ENCODE measurements around the gene MYO1D. TPM values are rescaled to one million over a fixed set of nuclear protein-coding genes. Genes with fewer than 3 reads are reported as not detected.

The MYO1D gene
- total RNA-seq, 2 experiments from 2014 or later = 0.09 to 0.89 TPM

DNA sequence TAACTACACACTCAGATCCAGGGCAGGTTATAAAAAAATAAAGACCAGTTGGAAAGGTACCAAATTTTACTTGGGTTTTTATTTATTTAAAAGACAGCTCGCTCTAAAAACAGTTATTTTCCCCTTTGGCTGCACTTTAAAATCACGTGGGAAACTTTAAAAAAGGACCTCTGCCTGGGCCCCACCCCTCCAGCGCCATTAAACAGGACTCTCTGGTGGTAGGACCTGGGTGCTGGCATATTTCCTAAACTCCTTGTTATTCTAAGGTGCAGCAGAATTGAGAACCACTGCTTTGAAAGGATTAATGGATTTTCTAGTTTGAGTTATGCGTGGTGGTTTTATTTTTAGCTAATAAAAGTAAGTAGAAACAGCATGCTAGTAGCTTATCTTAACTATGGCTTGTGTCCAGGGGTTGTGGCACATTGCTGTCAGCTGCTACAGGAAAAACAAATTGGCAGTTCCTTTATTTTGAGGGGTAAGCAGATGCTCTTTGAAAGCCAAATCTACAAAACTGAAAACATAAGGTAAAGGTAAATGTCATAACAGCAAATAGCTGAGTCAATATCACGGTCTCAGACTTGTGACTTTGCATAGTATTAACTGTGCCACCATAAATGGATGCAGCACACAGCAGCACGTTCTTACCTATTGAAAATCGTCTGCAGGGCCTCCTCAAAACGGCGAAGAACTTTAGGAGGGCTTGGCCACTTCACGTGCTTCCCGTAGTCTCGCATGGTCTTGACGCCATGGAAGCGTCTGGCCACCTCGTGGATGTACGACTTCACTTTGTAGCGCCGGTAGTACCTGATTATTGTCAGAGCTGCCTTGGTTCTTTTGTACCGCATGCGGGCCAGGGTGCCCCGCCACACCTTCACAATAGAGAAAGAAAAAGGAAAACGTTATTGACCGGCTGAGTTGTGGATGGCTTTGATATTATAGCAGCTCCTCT, 218.2 kb downstream of the MYO1D start:
- POLR2A ChIA-PET = interaction anchor here (1.5 kb wide), 1 partner anchor 195 kb away, joined by 3 read pairs; no protein-coding TSS in a partner anchor
- CTCF ChIA-PET (ENCODE audit: unreplicated experiment) = interaction anchor here (0.6 kb wide), 1 partner anchor 215 kb away, joined by 5 read pairs; the partner anchor contains the start of gene PSMD11
- H3K4me2 ChIP-seq (ENCODE audit: low read length) = no peak overlapping the region
- H3K4me1 ChIP-seq (ENCODE audit: insufficient read depth, low read length, poor library complexity, severe bottlenecking) = no peaks in the 10 kb centered on the region
- DNase-seq (ENCODE audit: low spot score) = no peak
- no TSS peak for BruUV-seq (replicated peaks)
- H3K9me2 ChIP-seq (ENCODE audit: insufficient read depth, low read length) = no peaks in the 10 kb centered on the region
- no peaks in the 10 kb centered on the region for H3K9me3 ChIP-seq (ENCODE audit: low read length)
- TF ChIP-seq EZH2phosphoT487 (IDR thresholded peaks at IDR 0.05; ENCODE audit: borderline replicate concordance, low read depth, low read length) = no peak
- TF ChIP-seq, protein P1, sequence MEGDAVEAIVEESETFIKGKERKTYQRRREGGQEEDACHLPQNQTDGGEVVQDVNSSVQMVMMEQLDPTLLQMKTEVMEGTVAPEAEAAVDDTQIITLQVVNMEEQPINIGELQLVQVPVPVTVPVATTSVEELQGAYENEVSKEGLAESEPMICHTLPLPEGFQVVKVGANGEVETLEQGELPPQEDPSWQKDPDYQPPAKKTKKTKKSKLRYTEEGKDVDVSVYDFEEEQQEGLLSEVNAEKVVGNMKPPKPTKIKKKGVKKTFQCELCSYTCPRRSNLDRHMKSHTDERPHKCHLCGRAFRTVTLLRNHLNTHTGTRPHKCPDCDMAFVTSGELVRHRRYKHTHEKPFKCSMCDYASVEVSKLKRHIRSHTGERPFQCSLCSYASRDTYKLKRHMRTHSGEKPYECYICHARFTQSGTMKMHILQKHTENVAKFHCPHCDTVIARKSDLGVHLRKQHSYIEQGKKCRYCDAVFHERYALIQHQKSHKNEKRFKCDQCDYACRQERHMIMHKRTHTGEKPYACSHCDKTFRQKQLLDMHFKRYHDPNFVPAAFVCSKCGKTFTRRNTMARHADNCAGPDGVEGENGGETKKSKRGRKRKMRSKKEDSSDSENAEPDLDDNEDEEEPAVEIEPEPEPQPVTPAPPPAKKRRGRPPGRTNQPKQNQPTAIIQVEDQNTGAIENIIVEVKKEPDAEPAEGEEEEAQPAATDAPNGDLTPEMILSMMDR (conservative IDR thresholded peaks at IDR 0.05; ENCODE audit: low read length) = no peak
- no peak overlapping the region for H3K4me3 ChIP-seq (ENCODE audit: low read depth, low read length, poor library complexity, severe bottlenecking)
- intact Hi-C loops (cut with micrococcal nuclease; ENCODE audit: unreplicated experiment) = loop anchor here (1.0 kb wide), 1 partner anchor 175 kb away; no protein-coding TSS in a partner anchor
- no peaks in the 10 kb centered on the region for H4K20me1 ChIP-seq (ENCODE audit: insufficient read depth, low read length)
- no peak overlapping the region for H2AFZ ChIP-seq (ENCODE audit: low read length)
- H3K27ac ChIP-seq (ENCODE audit: low read depth, low read length, poor library complexity, severe bottlenecking) = no peak overlapping the region
- no peaks in the 10 kb centered on the region for H3K79me2 ChIP-seq (ENCODE audit: insufficient read depth, low read depth, low read length)
- no peaks in the 10 kb centered on the region for H3K36me3 ChIP-seq (ENCODE audit: insufficient read depth, low read length)

DNA sequence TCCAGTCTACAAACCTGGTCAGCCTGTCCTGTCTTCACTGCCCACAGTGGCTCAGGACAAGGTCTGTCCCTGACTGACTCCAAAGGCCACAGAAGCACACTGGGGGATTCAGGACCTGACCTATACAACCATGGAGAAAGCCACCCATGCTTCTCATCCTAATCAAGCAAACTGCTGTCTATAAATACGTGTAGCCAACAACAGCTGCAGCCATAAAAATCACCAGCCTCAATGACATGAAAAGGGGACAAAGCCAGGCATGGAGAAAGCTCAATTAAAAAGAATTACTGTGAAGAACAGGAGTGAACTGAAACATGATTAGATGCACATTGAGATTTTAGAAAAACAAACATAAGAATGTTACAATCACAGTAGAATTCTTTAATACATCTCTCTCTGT, 220.0 kb downstream of the MYO1D start:
- CTCF ChIA-PET (ENCODE audit: unreplicated experiment) = no interaction called here
- BruUV-seq (replicated peaks) = no TSS peak

More for the DNA sequence above, 220.0 kb downstream of the MYO1D start:
- Histone ChIP-seq H3K79me2 (ENCODE audit: insufficient read depth, low read depth, low read length) (no peaks in the 10 kb centered on the region), H3K4me2 (ENCODE audit: low read length) (no peak overlapping the region), H3K4me1 (ENCODE audit: insufficient read depth, low read length, poor library complexity, severe bottlenecking) (no peaks in the 10 kb centered on the region), H4K20me1 (ENCODE audit: insufficient read depth, low read length) (no peaks in the 10 kb centered on the region), H3K9me3 (ENCODE audit: low read length) (no peaks in the 10 kb centered on the region), H3K27ac (ENCODE audit: low read depth, low read length, poor library complexity, severe bottlenecking) (no peak overlapping the region), H3K9me2 (ENCODE audit: insufficient read depth, low read length) (no peaks in the 10 kb centered on the region), H3K4me3 (ENCODE audit: low read depth, low read length, poor library complexity, severe bottlenecking) (no peak overlapping the region), H2AFZ (ENCODE audit: low read length) (no peak overlapping the region), H3K36me3 (ENCODE audit: insufficient read depth, low read length) (no peaks in the 10 kb centered on the region)
- DNase-seq (ENCODE audit: low spot score) = no peak
- intact Hi-C loops (cut with micrococcal nuclease; ENCODE audit: unreplicated experiment) = no loop called here
- POLR2A ChIA-PET = interaction anchor here (0.6 to 0.7 kb wide), 2 partner anchors 56 to 1340 kb away, joined by 3 to 4 read pairs; no protein-coding TSS in a partner anchor
- no peak for TF ChIP-seq EZH2phosphoT487 (IDR thresholded peaks at IDR 0.05; ENCODE audit: borderline replicate concordance, low read depth, low read length)
- TF ChIP-seq, protein P1 (conservative IDR thresholded peaks at IDR 0.05; ENCODE audit: low read length) = no peak
